Heart right ventricle (tissue), 16 donors: Measurements from ENCODE around the gene LRRC8C. TPM values are rescaled to one million over a fixed set of nuclear protein-coding genes. Genes with fewer than 3 reads are reported as not detected.

Experiments used
- ATAC-seq, 8 donors: fragments of 200-7000 bp; cut with Tn5 transposase; one replicate each; pipeline ENCODE4 v1.9.1; 2020; ENCODE audit warnings: mild to moderate bottlenecking in 8 of 8, moderate library complexity in 8 of 8, moderate number of reproducible peaks in 1 of 8
- DNase-seq, 2 donors: peaks; one replicate each; pipeline ENCODE4 v3.0.0-alpha.2; 2020
- H3K27ac ChIP-seq, 10 donors: fragments of 200-600 bp; sonication (generic) in 2 of 10; one replicate each; pipeline versions ENCODE4 v1.5.0 to v1.8.0; 2020 to 2022; ENCODE audit warnings: mild to moderate bottlenecking in 3 of 10
- H3K27me3 ChIP-seq, 7 donors: fragments of 200-600 bp; one replicate each; pipeline ENCODE4 v1.8.0; 2021 to 2022; ENCODE audit warnings: mild to moderate bottlenecking in 2 of 7
- H3K36me3 ChIP-seq, 9 donors: fragments of 200-600 bp; sonication (generic) in 1 of 9; one replicate each; pipeline versions ENCODE4 v1.5.0 to v1.8.0; 2020 to 2022; ENCODE audit warnings: mild to moderate bottlenecking in 2 of 9
- H3K4me1 ChIP-seq, 9 donors: fragments of 200-600 bp; sonication (generic) in 1 of 9; one replicate each; pipeline versions ENCODE4 v1.5.0 to v1.8.0; 2020 to 2022; ENCODE audit warnings: mild to moderate bottlenecking in 4 of 9
- H3K4me3 ChIP-seq, 10 donors: fragments of 200-600 bp; sonication (generic) in 2 of 10; one replicate each; pipeline versions ENCODE4 v1.5.0 to v1.8.0; 2020 to 2022; ENCODE audit warnings: mild to moderate bottlenecking in 7 of 10, moderate library complexity in 2 of 10
- H3K9me3 ChIP-seq, 11 donors: fragments of 200-600 bp in 10 of 11; sonication (generic) in 2 of 11; one replicate each; pipeline versions ENCODE4 v1.5.0 to v1.8.0; 2013 to 2022; ENCODE audit warnings: mild to moderate bottlenecking in 2 of 11, control low read depth in 1 of 11, moderate library complexity in 1 of 11
- WGBS, 2 donors: extraction: QIAGEN DNeasy Blood & Tissue Kit; methylation state at CpG; one replicate each; pipeline ENCODE4 v1.1.7; 2013; ENCODE audit warnings: inconsistent platforms in 1 of 2; 5-methylcytosine and 5-hydroxymethylcytosine counted together
- intact Hi-C, 10 donors: fragments of 100-400 bp; cut with DNase I; formaldehyde crosslinking; loops; one replicate each; pipeline versions ENCODE4 v1.11.1 to v1.14.2; 2022
- polyA plus RNA-seq, 2 donors: library from polyadenylated mRNA; stranded (reverse); fragments of 200-250 nt; gene quantifications; one replicate each; pipeline ENCODE4 v1.2.3, GENCODE V29; 2013
- total RNA-seq, 10 donors: library from RNA; stranded (reverse); fragmentation: NEBNext Ultra II Directional in 3 of 10; extraction: Animal tissue kit (Norgen Biotek cat#: 25700) in 3 of 10; gene quantifications; one replicate each; pipeline versions ENCODE4 v1.2.1 to v1.2.4, GENCODE V29; 2021 to 2023
- TF ChIP-seq, protein P1 (sequence below), 9 donors: fragments of 200-600 bp; sonication (generic) in 2 of 9; IDR thresholded peaks; one replicate each; pipeline versions ENCODE4 v1.5.0 to v1.8.0; 2021 to 2022; ENCODE audit warnings: antibody characterized with exemption in 9 of 9, mild to moderate bottlenecking in 5 of 9, moderate library complexity in 1 of 9
- donor health status: Arrhythmogenic right ventricular cardiomyopathy.
- donor health status: ischemic (EF 13 %, LVEDD 7.1; RV severe dilation, severe dysfunction).
- donor health status: healthy with polysubstance abuse.
- donor health status: DM: no; HTN: yes; CAD: no.
- donor health status: DM: no; HTN: no; CAD: no.
- donor health status: ischemic (EF 25% LVEDD 6.9; RV normal size, moderate dysfunction).
- donor health status: ischemic (EF 25% LVEDD 5.7; RV mildly dilated, moderate dysfunction).
- donor health status: healthy.
- donor health status: DM: yes; HTN: yes; CAD: no.
- donor health status: Ischemic cardiomyopathy.
- donor health status: ischemic (EF 35%, LVEDD 5.7; RV mildly dilated, moderate dysfunction).
- donor health status: nonischemic (EF 11% LVEDD 7.7; RV severe dilation, severe dysfunction).
- donor health status: DM: yes; HTN: yes; CAD: no.
- donor health status: PGD.
- donor health status: ischemic (EF 29% LVEDD 5.4; RV normal size, mild dysfunction).
- donor health status: nonischemic (EF 23%, LVEDD 6.1; RV moderate dilation, normal function).

Gene LRRC8C
- total and polyA plus RNA-seq, 12 donors, result 3.7 to 12.3 (median 8.2) TPM

DNA sequence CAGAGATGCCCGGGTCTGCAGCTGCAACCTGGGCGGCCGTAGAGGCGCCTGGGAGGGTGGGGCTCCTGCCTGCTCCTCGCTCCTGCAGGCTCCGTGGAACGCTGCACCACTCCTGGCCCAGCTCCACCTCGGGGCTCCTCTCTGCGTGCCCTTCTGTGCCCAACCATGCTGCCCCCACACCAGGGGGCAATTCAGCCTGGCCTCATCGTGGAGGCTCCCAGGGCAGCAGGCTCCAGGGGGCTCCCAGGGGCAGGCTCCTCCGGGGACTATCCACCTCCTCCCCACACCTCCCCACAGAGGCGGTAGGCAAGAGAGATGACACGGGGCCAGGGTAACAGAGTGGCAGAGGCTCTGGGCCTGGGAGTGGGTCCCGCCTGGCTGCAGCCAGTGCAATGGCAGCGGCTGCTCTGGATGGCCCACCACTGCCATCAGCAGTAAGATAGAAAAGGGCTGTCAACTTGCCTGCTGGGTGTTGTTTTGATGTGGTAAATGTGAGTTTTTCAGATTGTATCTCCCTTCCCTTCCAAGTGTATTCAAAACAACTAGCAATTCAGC is 22.4 kb upstream of the LRRC8C start:
- H3K9me3 ChIP-seq, result no peaks in the 10 kb centered on the region
- H3K36me3 ChIP-seq, result no peaks in the 10 kb centered on the region
- TF ChIP-seq, protein P1, sequence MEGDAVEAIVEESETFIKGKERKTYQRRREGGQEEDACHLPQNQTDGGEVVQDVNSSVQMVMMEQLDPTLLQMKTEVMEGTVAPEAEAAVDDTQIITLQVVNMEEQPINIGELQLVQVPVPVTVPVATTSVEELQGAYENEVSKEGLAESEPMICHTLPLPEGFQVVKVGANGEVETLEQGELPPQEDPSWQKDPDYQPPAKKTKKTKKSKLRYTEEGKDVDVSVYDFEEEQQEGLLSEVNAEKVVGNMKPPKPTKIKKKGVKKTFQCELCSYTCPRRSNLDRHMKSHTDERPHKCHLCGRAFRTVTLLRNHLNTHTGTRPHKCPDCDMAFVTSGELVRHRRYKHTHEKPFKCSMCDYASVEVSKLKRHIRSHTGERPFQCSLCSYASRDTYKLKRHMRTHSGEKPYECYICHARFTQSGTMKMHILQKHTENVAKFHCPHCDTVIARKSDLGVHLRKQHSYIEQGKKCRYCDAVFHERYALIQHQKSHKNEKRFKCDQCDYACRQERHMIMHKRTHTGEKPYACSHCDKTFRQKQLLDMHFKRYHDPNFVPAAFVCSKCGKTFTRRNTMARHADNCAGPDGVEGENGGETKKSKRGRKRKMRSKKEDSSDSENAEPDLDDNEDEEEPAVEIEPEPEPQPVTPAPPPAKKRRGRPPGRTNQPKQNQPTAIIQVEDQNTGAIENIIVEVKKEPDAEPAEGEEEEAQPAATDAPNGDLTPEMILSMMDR (IDR thresholded peaks at IDR 0.05), result no peak
- H3K27me3 ChIP-seq, result no peaks in the 10 kb centered on the region
- 86 to 87% methylated on average over 15 of the region's 15 CpGs for WGBS, 2 donors
- no peak overlapping the region for H3K4me3 ChIP-seq
- peak overlapping the region in 8 of 10 donors; percentile 27 to 83 (median 72) for H3K27ac ChIP-seq
- intact Hi-C loops, result no loop called here
- peaks cover 11 to 72% (median 48%) of the 10 kb centered on the region in 9 donors for H3K4me1 ChIP-seq
- ATAC-seq, result peak in 2 of 8 donors; percentile 10 to 34
- DNase-seq, result no peak

DNA sequence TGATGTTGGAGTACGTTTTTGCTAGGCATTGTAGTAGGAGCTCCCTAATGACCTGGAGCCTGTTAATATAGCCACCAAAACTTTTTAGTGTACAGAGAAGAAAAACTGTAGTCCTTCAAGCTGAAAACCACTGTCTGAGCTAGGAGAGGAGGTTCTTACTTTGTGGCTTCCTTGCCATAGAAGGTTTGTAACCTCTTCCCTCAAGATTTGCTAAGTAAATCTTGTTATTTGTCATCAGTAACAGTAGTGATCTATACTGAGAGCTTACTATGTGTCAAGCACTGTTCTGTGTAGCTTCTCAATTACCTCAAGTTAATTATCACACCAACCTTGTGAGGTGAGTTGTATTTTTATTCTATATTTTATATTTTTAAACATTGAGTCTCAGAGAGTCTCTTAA is 21.2 kb upstream of the LRRC8C start:
- Histone ChIP-seq H3K4me1 (peaks cover 19 to 72% (median 50%) of the 10 kb centered on the region in 9 donors), H3K27me3 (no peaks in the 10 kb centered on the region)

DNA sequence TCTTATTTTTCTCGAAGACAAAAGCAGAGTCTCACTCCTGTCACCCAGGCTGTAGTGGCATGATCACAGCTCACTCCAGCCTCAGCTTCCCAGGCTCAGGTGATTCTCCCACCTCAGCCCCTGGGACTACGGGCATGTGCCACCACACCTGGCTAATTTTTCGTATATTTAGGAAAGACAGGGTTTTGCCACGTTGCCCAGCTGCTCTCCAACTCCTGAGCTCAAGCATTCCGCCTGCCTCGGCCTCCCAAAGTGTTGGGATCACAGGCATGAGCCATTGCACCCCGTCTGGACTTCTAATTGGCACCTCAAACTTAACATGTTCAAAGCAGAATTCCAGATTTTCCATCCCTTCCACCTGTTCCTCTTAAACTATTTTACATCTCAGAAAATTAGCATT is 19.0 kb upstream of the LRRC8C start:
- 89 to 92% methylated on average over 7 of the region's 7 CpGs for WGBS, 2 donors
- peaks cover 13 to 62% (median 44%) of the 10 kb centered on the region in 9 donors for H3K4me1 ChIP-seq
- no peaks in the 10 kb centered on the region for H3K36me3 ChIP-seq
- H3K27me3 ChIP-seq, result no peaks in the 10 kb centered on the region
- H3K9me3 ChIP-seq, result peaks cover 0 to 6% (median 0%) of the 10 kb centered on the region in 11 donors
- H3K4me3 ChIP-seq, result no peak overlapping the region
- ATAC-seq, result no peak
- H3K27ac ChIP-seq, result peak overlapping the region in 5 of 10 donors; percentile 9 to 82 (median 72)
- TF ChIP-seq, protein P1 (IDR thresholded peaks at IDR 0.05), result no peak
- DNase-seq, result no peak
- intact Hi-C loops, result no loop called here

More for the DNA sequence above, 21.2 kb upstream of the LRRC8C start:
- no peaks in the 10 kb centered on the region for H3K9me3 ChIP-seq
- TF ChIP-seq, protein P1 (IDR thresholded peaks at IDR 0.05), result no peak
- DNase-seq (no peak), ATAC-seq (no peak)
- no peaks in the 10 kb centered on the region for H3K36me3 ChIP-seq
- peak overlapping the region in 1 of 10 donors; percentile 73 for H3K27ac ChIP-seq
- WGBS, 2 donors, result 84 to 92% methylated on average over 1 of the region's 1 CpG
- H3K4me3 ChIP-seq, result no peak overlapping the region
- intact Hi-C loops, result no loop called here

DNA sequence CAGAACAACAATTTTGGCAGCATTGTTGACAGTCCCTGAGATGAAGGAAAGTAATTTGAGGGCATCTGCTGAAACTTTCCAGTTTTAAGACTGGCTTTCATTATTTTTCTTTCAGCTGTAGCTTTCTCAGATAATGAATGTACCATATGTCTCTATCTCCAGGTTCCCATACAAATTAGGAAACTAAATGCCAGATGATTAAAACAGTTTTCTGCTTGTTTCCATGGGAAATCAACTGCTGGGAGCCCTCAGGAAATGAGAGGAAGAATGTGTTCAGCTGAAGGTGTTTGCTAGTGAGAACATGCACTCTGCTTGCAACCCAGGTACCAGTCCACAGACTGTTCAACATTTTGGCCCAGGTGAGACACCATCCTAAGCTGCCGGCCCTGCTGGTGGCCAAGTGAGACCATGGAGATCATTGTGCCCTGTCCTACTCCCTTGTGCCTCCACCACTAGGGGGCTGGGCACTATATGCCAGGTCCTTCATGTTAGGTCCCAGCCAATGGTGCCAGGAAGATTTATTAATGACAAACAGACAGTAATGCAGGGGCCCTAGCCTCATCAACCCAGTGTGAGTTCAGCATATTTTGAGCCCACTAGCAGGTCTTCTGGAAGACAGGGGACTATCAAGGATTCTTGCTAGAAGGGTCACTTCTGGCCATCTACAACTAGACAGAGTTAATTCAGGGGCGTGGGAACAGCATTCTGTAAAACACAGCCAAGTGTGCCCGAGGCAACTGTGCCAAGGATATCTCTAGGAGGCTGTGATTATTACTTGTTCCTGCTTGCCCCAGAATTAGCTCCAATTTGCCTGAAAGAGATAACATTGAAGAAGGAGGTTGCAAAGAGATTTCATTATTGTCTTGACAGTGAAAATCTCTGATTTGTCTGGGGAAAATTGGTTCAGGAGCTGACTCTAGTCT is 17.0 kb upstream of the LRRC8C start:
- no peaks in the 10 kb centered on the region for H3K36me3 ChIP-seq
- H3K9me3 ChIP-seq, result peaks cover 0 to 6% (median 0%) of the 10 kb centered on the region in 11 donors
- peak overlapping the region in 8 of 10 donors; percentile 18 to 82 (median 66) for H3K27ac ChIP-seq
- no peaks in the 10 kb centered on the region for H3K27me3 ChIP-seq
- no peak for DNase-seq
- peaks cover 9 to 42% (median 31%) of the 10 kb centered on the region in 9 donors for H3K4me1 ChIP-seq
- ATAC-seq, result peak; percentile 58 to 76 (median 72)
- 41 to 44% methylated on average over 3 of the region's 3 CpGs for WGBS, 2 donors
- TF ChIP-seq, protein P1 (IDR thresholded peaks at IDR 0.05), result peak in 8 of 9 donors; percentile 11 to 57 (median 47)
- no peak overlapping the region for H3K4me3 ChIP-seq
- intact Hi-C loops, result no loop called here
